Adipocyte (in vitro differentiated cells): ENCODE data around the gene PTPRN2.

Experiments
- DNase-seq: peaks from one replicate; pipeline ENCODE4 v3.0.0-alpha.2; 2015; ENCODE audit warnings: low read depth
- H3K27me3 ChIP-seq: replicated peaks from 2 replicates; pipeline ENCODE4 v1.7.0; 2013; ENCODE audit warnings: mild to moderate bottlenecking, low read length, moderate library complexity; ENCODE audit not compliant: control insufficient read depth, insufficient read depth
- H3K36me3 ChIP-seq: 2 replicates; pipeline ENCODE4 v1.7.0; 2013; ENCODE audit warnings: low read length, mild to moderate bottlenecking, moderate library complexity; ENCODE audit not compliant: control insufficient read depth, insufficient read depth, severe bottlenecking
- H3K4me1 ChIP-seq: 2 replicates; pipeline ENCODE4 v1.7.0; 2013; ENCODE audit warnings: mild to moderate bottlenecking, low read length, moderate library complexity; ENCODE audit not compliant: control insufficient read depth, insufficient read depth
- H3K4me3 ChIP-seq: 2 replicates; pipeline ENCODE4 v1.7.0; 2013; ENCODE audit warnings: mild to moderate bottlenecking, low read length, moderate library complexity
- H3K9ac ChIP-seq: 2 replicates; pipeline ENCODE4 v1.7.0; 2013; ENCODE audit warnings: mild to moderate bottlenecking, low read length, moderate library complexity
- H3K9me3 ChIP-seq: 2 replicates; pipeline ENCODE4 v1.7.0; 2013; ENCODE audit warnings: mild to moderate bottlenecking, low read length, moderate library complexity; ENCODE audit not compliant: control insufficient read depth

PTPRN2 gene

DNA sequence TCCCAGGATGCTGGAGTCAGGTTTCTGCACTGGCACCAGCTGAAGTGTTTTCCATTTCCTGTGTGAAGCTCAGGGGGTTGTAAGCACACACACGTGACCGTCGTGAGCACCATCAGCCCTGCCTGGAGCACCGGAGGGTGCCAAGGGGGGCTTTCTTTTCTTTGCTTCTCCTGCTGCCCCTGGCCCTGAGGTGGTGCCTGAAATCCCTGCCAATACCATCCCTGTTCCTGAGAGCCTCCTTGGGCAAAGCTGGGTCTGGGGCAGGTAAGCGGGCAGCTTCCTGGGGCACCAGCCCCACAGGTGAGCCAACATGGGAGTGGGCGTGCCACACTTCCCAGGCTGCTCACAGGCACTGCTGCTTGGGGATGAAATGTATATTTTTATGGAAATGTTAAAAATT, 657.2 kb downstream of the PTPRN2 start:
- DNase-seq, result no peak
- no peaks in the 10 kb centered on the region for H3K4me1 ChIP-seq
- no peak overlapping the region for H3K4me3 ChIP-seq
- no peak overlapping the region for H3K9ac ChIP-seq
- peaks cover 7% of the 10 kb centered on the region for H3K9me3 ChIP-seq
- H3K36me3 ChIP-seq, result no peaks in the 10 kb centered on the region
- no peaks in the 10 kb centered on the region for H3K27me3 ChIP-seq

- H3K4me1 ChIP-seq, result no peaks in the 10 kb centered on the region
- DNase-seq, result no peak
- H3K4me3 ChIP-seq, result no peak overlapping the region
- H3K9ac ChIP-seq, result no peak overlapping the region
- peaks cover 7% of the 10 kb centered on the region for H3K9me3 ChIP-seq
- H3K36me3 ChIP-seq, result no peaks in the 10 kb centered on the region
- no peaks in the 10 kb centered on the region for H3K27me3 ChIP-seq
Observed at GRCh38 chr7:157929671-157930070, 658.0 kb downstream of the PTPRN2 start.

GRCh38 chr7:157928808-157929425, 658.7 kb downstream of the PTPRN2 start:
- peaks cover 7% of the 10 kb centered on the region for H3K9me3 ChIP-seq
- H3K4me1 ChIP-seq, result no peaks in the 10 kb centered on the region
- no peak overlapping the region for H3K9ac ChIP-seq
- no peak for DNase-seq
- H3K4me3 ChIP-seq, result no peak overlapping the region
- no peaks in the 10 kb centered on the region for H3K36me3 ChIP-seq
- no peaks in the 10 kb centered on the region for H3K27me3 ChIP-seq

GRCh38 chr7:157928171-157928794, 659.3 kb downstream of the PTPRN2 start:
- no peak for DNase-seq
- H3K9ac ChIP-seq, result no peak overlapping the region
- H3K36me3 ChIP-seq, result no peaks in the 10 kb centered on the region
- H3K9me3 ChIP-seq, result peaks cover 7% of the 10 kb centered on the region
- no peak overlapping the region for H3K4me3 ChIP-seq
- no peaks in the 10 kb centered on the region for H3K27me3 ChIP-seq
- no peaks in the 10 kb centered on the region for H3K4me1 ChIP-seq

DNA sequence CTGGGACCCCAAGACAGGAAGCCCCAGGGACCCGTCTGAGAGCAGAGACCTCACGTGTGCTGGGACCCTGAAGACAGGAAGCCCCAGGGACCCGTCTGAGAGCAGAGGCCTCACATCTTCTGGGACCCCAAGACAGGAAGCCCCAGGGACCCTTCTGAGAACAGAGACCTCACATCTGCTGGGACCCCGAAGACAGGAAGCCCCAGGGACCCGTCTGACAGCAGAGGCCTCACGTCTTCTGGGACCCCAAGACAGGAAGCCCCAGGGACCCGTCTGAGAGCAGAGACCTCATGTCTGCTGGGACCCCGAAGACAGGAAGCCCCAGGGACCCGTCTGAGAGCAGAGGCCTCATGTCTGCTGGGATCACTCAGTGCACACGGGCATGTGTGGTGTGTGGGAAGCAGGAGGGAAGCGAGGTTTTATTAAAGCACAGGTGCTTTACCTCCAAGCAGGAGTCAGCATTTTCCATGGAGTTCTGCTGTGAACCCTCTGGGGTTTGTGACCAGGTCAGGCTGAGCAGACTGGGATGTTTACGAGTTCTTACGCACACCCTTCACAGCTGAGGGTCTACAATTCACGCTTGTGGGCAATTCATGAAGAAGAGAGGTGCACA, 660.2 kb downstream of the PTPRN2 start:
- no peaks in the 10 kb centered on the region for H3K36me3 ChIP-seq
- H3K9ac ChIP-seq, result no peak overlapping the region
- DNase-seq, result no peak
- no peak overlapping the region for H3K4me3 ChIP-seq
- no peaks in the 10 kb centered on the region for H3K4me1 ChIP-seq
- H3K27me3 ChIP-seq, result no peaks in the 10 kb centered on the region
- peaks cover 3% of the 10 kb centered on the region for H3K9me3 ChIP-seq

- Histone ChIP-seq H3K4me1 (no peaks in the 10 kb centered on the region), H3K9ac (no peak overlapping the region), H3K4me3 (no peak overlapping the region), H3K36me3 (no peaks in the 10 kb centered on the region), H3K27me3 (no peaks in the 10 kb centered on the region), H3K9me3 (no peaks in the 10 kb centered on the region)
- no peak for DNase-seq
Observed at GRCh38 chr7:157926521-157927150, 661.0 kb downstream of the PTPRN2 start.

GRCh38 chr7:157926107-157926506, 661.5 kb downstream of the PTPRN2 start:
- DNase-seq, result no peak
- H3K9me3 ChIP-seq, result no peaks in the 10 kb centered on the region

GRCh38 chr7:157925383-157925875, 662.2 kb downstream of the PTPRN2 start:
- H3K4me1 ChIP-seq, result no peaks in the 10 kb centered on the region
- no peaks in the 10 kb centered on the region for H3K9me3 ChIP-seq
- H3K36me3 ChIP-seq, result no peaks in the 10 kb centered on the region
- H3K9ac ChIP-seq, result no peak overlapping the region
- no peaks in the 10 kb centered on the region for H3K27me3 ChIP-seq
- no peak for DNase-seq
- H3K4me3 ChIP-seq, result no peak overlapping the region

More at GRCh38 chr7:157926107-157926506, 661.5 kb downstream of the PTPRN2 start:
- Histone ChIP-seq H3K27me3 (no peaks in the 10 kb centered on the region), H3K9ac (no peak overlapping the region), H3K36me3 (no peaks in the 10 kb centered on the region), H3K4me1 (no peaks in the 10 kb centered on the region), H3K4me3 (no peak overlapping the region)

- Histone ChIP-seq H3K4me1 (no peaks in the 10 kb centered on the region), H3K36me3 (no peaks in the 10 kb centered on the region), H3K27me3 (no peaks in the 10 kb centered on the region), H3K9ac (no peak overlapping the region), H3K4me3 (no peak overlapping the region), H3K9me3 (no peaks in the 10 kb centered on the region)
- DNase-seq, result no peak
Observed at GRCh38 chr7:157923903-157924630, 663.6 kb downstream of the PTPRN2 start.

DNA sequence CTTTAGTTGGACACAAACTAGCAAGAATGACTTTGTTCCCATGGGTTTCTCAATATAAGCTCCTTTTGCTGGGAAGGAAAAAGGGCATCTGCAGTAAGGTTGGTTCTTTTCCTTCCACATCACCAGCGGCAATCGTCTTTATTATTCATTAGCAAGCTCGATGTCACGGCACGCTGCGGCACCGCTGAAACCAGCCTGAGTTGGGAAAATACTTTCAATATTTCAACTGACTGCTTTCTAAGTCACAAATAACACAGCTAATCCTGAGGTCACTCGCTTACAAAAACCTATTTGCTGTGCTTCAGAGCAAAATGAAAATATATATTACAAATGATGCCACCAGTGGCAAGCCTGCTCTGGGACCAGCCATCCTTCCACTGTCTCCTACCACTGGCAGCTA, 665.0 kb downstream of the PTPRN2 start:
- Histone ChIP-seq H3K9me3 (no peaks in the 10 kb centered on the region), H3K4me3 (no peak overlapping the region), H3K27me3 (no peaks in the 10 kb centered on the region), H3K4me1 (no peaks in the 10 kb centered on the region), H3K36me3 (no peaks in the 10 kb centered on the region), H3K9ac (no peak overlapping the region)
- DNase-seq, result no peak
